A673 (cell line): ENCODE results near the gene ZP3. TPM values are rescaled to one million over a fixed set of nuclear protein-coding genes. Genes with fewer than 3 reads are reported as not detected.
A peak's percentile ranks its signal among the peaks of the same experiment; 100 is the strongest.
"Not testable (repeated sequence)": the region's sequence is repeated elsewhere in the genome, so short reads cannot be mapped to it uniquely, and the experiment has no call there.

ENCODE experiments used
- BruUV-seq: library from RNA; stranded (reverse); fragments of 400-500 nt; replicated peaks from 2 replicates; lab custom pipeline; 2021; lab: Mats Ljungman, UMichigan
- CTCF ChIA-PET: fragments of 300-600 bp; sonication (Branson Sonifier 250); formaldehyde crosslinking; loops from one replicate; lab custom pipeline; 2022; ENCODE audit warnings: antibody characterized with exemption; lab: Charles Lee
- POLR2A ChIA-PET: fragments of 300-600 bp; sonication (Branson Sonifier 250); formaldehyde crosslinking; loops from one replicate; lab custom pipeline; 2022; ENCODE audit warnings: antibody characterized with exemption; ENCODE audit not compliant: low non-redundant PET; lab: Charles Lee
- DNase-seq: peaks from one replicate; pipeline ENCODE4 v3.0.0-alpha.2; 2015; ENCODE audit warnings: low spot score
- H3K27ac ChIP-seq: fragments of 200-600 bp; sonication (generic); 2 replicates; pipeline ENCODE4 v1.5.1; 2016; ENCODE audit warnings: mixed run types, low read depth, mild to moderate bottlenecking, mixed read lengths, antibody characterized with exemption, low read length; ENCODE audit not compliant: poor library complexity, severe bottlenecking
- H3K27me3 ChIP-seq: fragments of 200-600 bp; sonication (generic); replicated peaks from 2 replicates; pipeline ENCODE4 v1.6.1; 2017; ENCODE audit warnings: mixed run types, low read depth, mild to moderate bottlenecking, mixed read lengths, antibody characterized with exemption, low read length; ENCODE audit not compliant: insufficient read depth, poor library complexity
- H3K36me3 ChIP-seq: fragments of 200-600 bp; sonication (generic); 2 replicates; pipeline ENCODE4 v1.6.1; 2016; ENCODE audit warnings: mixed run types, mild to moderate bottlenecking, mixed read lengths, antibody characterized with exemption, low read length; ENCODE audit not compliant: insufficient read depth, poor library complexity, severe bottlenecking
- H3K4me1 ChIP-seq: fragments of 200-600 bp; sonication (generic); 2 replicates; pipeline ENCODE4 v1.6.1; 2017; ENCODE audit warnings: mixed run types, mild to moderate bottlenecking, mixed read lengths, antibody characterized with exemption, low read length; ENCODE audit not compliant: insufficient read depth, poor library complexity, severe bottlenecking
- H3K4me3 ChIP-seq: fragments of 200-600 bp; sonication (generic); 2 replicates; pipeline ENCODE4 v1.5.1; 2016; ENCODE audit warnings: low read depth, mixed run types, mild to moderate bottlenecking, mixed read lengths, low read length; ENCODE audit not compliant: poor library complexity, severe bottlenecking
- H3K9me3 ChIP-seq: fragments of 200-600 bp; sonication (generic); 2 replicates; pipeline ENCODE4 v1.6.1; 2016; ENCODE audit warnings: mixed run types, low read depth, mild to moderate bottlenecking, mixed read lengths, antibody characterized with exemption, low read length; ENCODE audit not compliant: poor library complexity, severe bottlenecking
- EZH2 ChIP-seq: fragments of 200-600 bp; sonication (generic); IDR thresholded peaks from 2 replicates; pipeline ENCODE4 v1.6.1; 2017; ENCODE audit warnings: borderline replicate concordance, low read depth, mild to moderate bottlenecking, mixed read lengths, antibody characterized with exemption, low read length; ENCODE audit not compliant: poor library complexity, severe bottlenecking
- intact Hi-C: fragments of 100-400 bp; cut with micrococcal nuclease; formaldehyde crosslinking; loops from one replicate; pipeline ENCODE4 v1.10.0; 2022; ENCODE audit not compliant: unreplicated experiment
- total RNA-seq: library from RNA; stranded (reverse); gene quantifications from 2 replicates; pipeline ENCODE4 v1.2.3, GENCODE V29; 2021
- TF ChIP-seq, protein P1 (sequence below): fragments of 300-800, 200-600 bp; sonication (generic); conservative IDR thresholded peaks from 2 replicates; pipeline ENCODE4 v1.5.1; 2017; ENCODE audit warnings: low read depth, mild to moderate bottlenecking, antibody characterized with exemption, low read length, moderate library complexity, mixed read lengths

The ZP3 gene
- total RNA-seq, 1 experiment from 2014 or later = 9.4 TPM

- CTCF ChIA-PET = interaction anchor here (0.6 kb wide), 2 partner anchors 11 to 21 kb away, joined by 5 to 9 read pairs; no protein-coding TSS in a partner anchor
- BruUV-seq = no TSS peak
- no peak for TF ChIP-seq EZH2
- TF ChIP-seq, protein P1, sequence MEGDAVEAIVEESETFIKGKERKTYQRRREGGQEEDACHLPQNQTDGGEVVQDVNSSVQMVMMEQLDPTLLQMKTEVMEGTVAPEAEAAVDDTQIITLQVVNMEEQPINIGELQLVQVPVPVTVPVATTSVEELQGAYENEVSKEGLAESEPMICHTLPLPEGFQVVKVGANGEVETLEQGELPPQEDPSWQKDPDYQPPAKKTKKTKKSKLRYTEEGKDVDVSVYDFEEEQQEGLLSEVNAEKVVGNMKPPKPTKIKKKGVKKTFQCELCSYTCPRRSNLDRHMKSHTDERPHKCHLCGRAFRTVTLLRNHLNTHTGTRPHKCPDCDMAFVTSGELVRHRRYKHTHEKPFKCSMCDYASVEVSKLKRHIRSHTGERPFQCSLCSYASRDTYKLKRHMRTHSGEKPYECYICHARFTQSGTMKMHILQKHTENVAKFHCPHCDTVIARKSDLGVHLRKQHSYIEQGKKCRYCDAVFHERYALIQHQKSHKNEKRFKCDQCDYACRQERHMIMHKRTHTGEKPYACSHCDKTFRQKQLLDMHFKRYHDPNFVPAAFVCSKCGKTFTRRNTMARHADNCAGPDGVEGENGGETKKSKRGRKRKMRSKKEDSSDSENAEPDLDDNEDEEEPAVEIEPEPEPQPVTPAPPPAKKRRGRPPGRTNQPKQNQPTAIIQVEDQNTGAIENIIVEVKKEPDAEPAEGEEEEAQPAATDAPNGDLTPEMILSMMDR = no peak
- H3K27ac ChIP-seq = no peak overlapping the region
- H3K27me3 ChIP-seq = no peaks in the 10 kb centered on the region
- POLR2A ChIA-PET = no interaction called here
- no peak for DNase-seq
- H3K4me3 ChIP-seq = no peak overlapping the region
- no peaks in the 10 kb centered on the region for H3K9me3 ChIP-seq
- H3K4me1 ChIP-seq = no peaks in the 10 kb centered on the region
- intact Hi-C loops = no loop called here
- H3K36me3 ChIP-seq = no peaks in the 10 kb centered on the region
Measured at GRCh38 chr7:76386691-76387260, 38.0 kb upstream of the ZP3 start.

DNA sequence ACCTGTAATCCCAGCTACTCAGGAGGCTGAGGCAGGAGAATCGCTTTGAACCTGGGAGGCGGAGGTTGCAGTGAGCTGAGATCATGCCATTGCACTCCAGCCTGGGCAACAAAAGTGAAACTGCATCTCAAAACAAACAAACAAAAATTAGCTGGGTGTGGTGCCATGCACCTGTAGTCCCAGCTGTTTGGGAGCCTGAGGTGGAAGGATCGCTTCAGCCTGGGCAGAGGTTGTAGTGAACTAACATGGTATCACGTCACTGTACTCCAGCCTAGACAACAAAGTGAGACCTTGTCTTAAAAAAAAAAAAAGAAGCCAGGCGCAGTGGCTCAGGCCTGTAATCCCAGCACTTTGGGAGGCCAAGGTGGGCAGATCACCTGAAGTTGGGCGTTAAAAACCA, 37.0 kb upstream of the ZP3 start:
- H3K27ac ChIP-seq, BruUV-seq, H3K9me3 ChIP-seq, H3K36me3 ChIP-seq, DNase-seq, POLR2A ChIA-PET, H3K27me3 ChIP-seq, H3K4me1 ChIP-seq, H3K4me3 ChIP-seq, intact Hi-C loops, CTCF ChIA-PET: not testable (repeated sequence)

- H3K4me3 ChIP-seq = no peak overlapping the region
- H3K27me3 ChIP-seq = no peaks in the 10 kb centered on the region
- H3K27ac ChIP-seq = no peak overlapping the region
- intact Hi-C loops = no loop called here
- ChIA-PET CTCF (no interaction called here), POLR2A (no interaction called here)
- no peak for DNase-seq
- H3K4me1 ChIP-seq = no peaks in the 10 kb centered on the region
- no TSS peak for BruUV-seq
- no peaks in the 10 kb centered on the region for H3K36me3 ChIP-seq
- H3K9me3 ChIP-seq = no peaks in the 10 kb centered on the region
- TF ChIP-seq, protein P1 = no peak
- TF ChIP-seq EZH2 = no peak
Measured at GRCh38 chr7:76390092-76390491, 34.7 kb upstream of the ZP3 start.

DNA sequence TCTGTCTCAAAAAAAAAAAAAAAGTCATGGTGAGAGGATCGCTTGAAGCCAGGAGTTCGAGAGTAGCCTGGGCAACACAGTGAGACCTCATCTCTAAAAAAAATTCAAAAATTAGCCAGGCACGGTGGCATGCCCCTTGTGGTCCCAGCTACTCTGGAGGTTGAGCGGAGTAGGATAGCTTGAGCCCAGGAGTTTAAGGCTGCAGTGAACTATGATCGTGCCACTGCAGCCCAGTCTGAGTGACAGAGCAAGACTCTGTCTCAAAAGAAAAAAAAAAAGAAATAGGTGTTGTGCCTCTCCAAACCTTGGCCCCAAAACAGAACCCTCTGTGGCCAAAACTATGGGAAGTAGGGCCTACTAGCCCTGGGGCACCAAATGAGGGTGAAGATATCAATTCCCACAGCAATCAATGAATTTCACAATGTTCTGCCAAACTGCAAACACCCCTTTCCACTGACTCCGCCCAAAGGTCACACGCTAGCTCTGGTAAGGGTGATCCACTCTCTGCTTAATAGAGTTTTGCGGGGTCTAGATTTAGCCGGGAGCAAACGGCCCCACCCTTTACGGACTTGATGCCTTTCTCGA, 32.1 kb upstream of the ZP3 start:
- TF ChIP-seq, protein P1 = no peak
- no peak for TF ChIP-seq EZH2
- Histone ChIP-seq H3K9me3 (no peaks in the 10 kb centered on the region), H3K4me1 (peaks cover 17% of the 10 kb centered on the region), H3K27me3 (no peaks in the 10 kb centered on the region), H3K27ac (peak overlapping the region; percentile 79), H3K36me3 (no peaks in the 10 kb centered on the region), H3K4me3 (peak overlapping the region; percentile 64)
- ChIA-PET CTCF (no interaction called here), POLR2A (no interaction called here)
- TSS peak; percentile 97 for BruUV-seq
- DNase-seq = no peak
- intact Hi-C loops = no loop called here
